Measurements from ENCODE around the gene RAPSN.

RAPSN gene

GRCh38 chr11:47395223-47396048 is 53.5 kb downstream of the RAPSN start:
- no peak for TF ChIP-seq CTCF (conservative IDR thresholded peaks at IDR 0.05; ENCODE audit: low read depth, low read length)
- no peak overlapping the region for H3K4me3 ChIP-seq (ENCODE audit: low read depth, low read length)
- DNase-seq (ENCODE audit: low read depth), result no peak

- H3K4me3 ChIP-seq (ENCODE audit: low read depth, low read length), result no peak overlapping the region
- DNase-seq (ENCODE audit: low read depth), result peak; percentile 88
- no peak for TF ChIP-seq CTCF (conservative IDR thresholded peaks at IDR 0.05; ENCODE audit: low read depth, low read length)
Measured at GRCh38 chr11:47394322-47395222, 54.4 kb downstream of the RAPSN start.

- no peak for DNase-seq (ENCODE audit: low read depth)
- no peak for TF ChIP-seq CTCF (conservative IDR thresholded peaks at IDR 0.05; ENCODE audit: low read depth, low read length)
- H3K4me3 ChIP-seq (ENCODE audit: low read depth, low read length), result no peak overlapping the region
Measured at GRCh38 chr11:47394050-47394321, 55.0 kb downstream of the RAPSN start.

- no peak for TF ChIP-seq CTCF (conservative IDR thresholded peaks at IDR 0.05; ENCODE audit: low read depth, low read length)
- DNase-seq (ENCODE audit: low read depth), result peak; percentile 69
- H3K4me3 ChIP-seq (ENCODE audit: low read depth, low read length), result no peak overlapping the region
Measured at GRCh38 chr11:47393163-47394049, 55.5 kb downstream of the RAPSN start.

GRCh38 chr11:47392546-47393162 is 56.3 kb downstream of the RAPSN start:
- no peak overlapping the region for H3K4me3 ChIP-seq (ENCODE audit: low read depth, low read length)
- no peak for TF ChIP-seq CTCF (conservative IDR thresholded peaks at IDR 0.05; ENCODE audit: low read depth, low read length)
- DNase-seq (ENCODE audit: low read depth), result no peak

- DNase-seq (ENCODE audit: low read depth), result no peak
- TF ChIP-seq CTCF (conservative IDR thresholded peaks at IDR 0.05; ENCODE audit: low read depth, low read length), result no peak
- no peak overlapping the region for H3K4me3 ChIP-seq (ENCODE audit: low read depth, low read length)
Measured at GRCh38 chr11:47391711-47392432, 57.1 kb downstream of the RAPSN start.
